ENCODE results near the gene ACAA2.

GRCh38 chr18:49798001-49798400, 15.3 kb downstream of the ACAA2 start:
- no peak for TF ChIP-seq EZH2 (IDR thresholded peaks at IDR 0.05; ENCODE audit: low read length, unreplicated experiment)
- TF ChIP-seq CTCF (conservative IDR thresholded peaks at IDR 0.05; ENCODE audit: low read depth, low read length) = no peak
